Measurements from ENCODE around the gene ANGPTL1.

The ANGPTL1 gene

GRCh38 chr1:178870944-178871343 lies at the start of gene ANGPTL1:
TSS of gene ANGPTL1 (minus strand) at chr1:178871077. CDS start at chr1:178865776, 5,301 bp downstream.
- DNase-seq: no peak
- H3K4me3 Mint-ChIP-seq: no peak within 1 kb of the TSS
- H3K9me3 Mint-ChIP-seq: no peaks in the 10 kb centered on the region
- peaks cover 4% of the 10 kb centered on the region for H3K4me1 Mint-ChIP-seq
- H3K27me3 Mint-ChIP-seq: no peaks in the 10 kb centered on the region
- no peak for ATAC-seq
- peak within 1 kb of the TSS in 1 of 2 donors; percentile 26 for H3K27ac Mint-ChIP-seq

- H3K9me3 Mint-ChIP-seq: peaks cover 0 to 20% of the 10 kb centered on the region in 2 donors
- H3K4me3 Mint-ChIP-seq: no peak overlapping the region
- H3K27me3 Mint-ChIP-seq: no peaks in the 10 kb centered on the region
- DNase-seq (no peak), ATAC-seq (no peak)
- peaks cover 7% of the 10 kb centered on the region for H3K4me1 Mint-ChIP-seq
- no peak overlapping the region for H3K27ac Mint-ChIP-seq
Observed at GRCh38 chr1:178919581-178919980, 48.7 kb upstream of the ANGPTL1 start.

- Mint-ChIP-seq H3K4me3 (no peak overlapping the region), H3K27me3 (no peaks in the 10 kb centered on the region), H3K9me3 (peaks cover 0 to 15% of the 10 kb centered on the region in 2 donors), H3K27ac (no peak overlapping the region), H3K4me1 (peaks cover 10% of the 10 kb centered on the region)
- ATAC-seq: no peak
- no peak for DNase-seq
Observed at GRCh38 chr1:178918955-178919354, 48.1 kb upstream of the ANGPTL1 start.

- Mint-ChIP-seq H3K9me3 (peaks cover 0 to 9% of the 10 kb centered on the region in 2 donors), H3K4me1 (peaks cover 10% of the 10 kb centered on the region), H3K4me3 (no peak overlapping the region), H3K27ac (no peak overlapping the region), H3K27me3 (no peaks in the 10 kb centered on the region)
- DNase-seq: no peak
- ATAC-seq: no peak
Observed at GRCh38 chr1:178918308-178918707, 47.4 kb upstream of the ANGPTL1 start.

- H3K4me1 Mint-ChIP-seq: peaks cover 10% of the 10 kb centered on the region
- no peak overlapping the region for H3K27ac Mint-ChIP-seq
- ATAC-seq (no peak), DNase-seq (no peak)
- no peaks in the 10 kb centered on the region for H3K27me3 Mint-ChIP-seq
- H3K9me3 Mint-ChIP-seq: no peaks in the 10 kb centered on the region
- H3K4me3 Mint-ChIP-seq: no peak overlapping the region
Observed at GRCh38 chr1:178916448-178917174, 45.7 kb upstream of the ANGPTL1 start.

DNA sequence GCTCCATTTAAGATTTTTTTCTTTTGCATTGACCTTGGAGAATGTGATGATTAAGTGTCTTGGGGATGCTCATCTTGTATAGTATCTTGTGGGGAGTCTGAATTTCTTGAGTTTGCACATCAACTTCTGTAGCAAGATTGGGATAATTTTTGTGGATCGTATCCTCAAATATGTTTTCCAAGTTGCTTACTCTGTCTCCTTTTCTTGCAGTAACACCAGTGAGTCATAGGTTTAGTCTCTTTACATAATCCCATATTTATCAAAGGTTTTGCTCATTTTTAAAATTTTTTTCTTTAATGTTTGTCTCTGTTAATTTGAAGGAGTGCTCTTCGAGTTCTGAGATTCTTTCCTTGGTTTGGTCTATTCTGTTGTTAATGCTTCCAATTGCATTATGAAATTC lies 41.7 kb upstream of the ANGPTL1 start:
- no peaks in the 10 kb centered on the region for H3K27me3 Mint-ChIP-seq
- DNase-seq (no peak), ATAC-seq (no peak)
- H3K4me1 Mint-ChIP-seq: peaks cover 10% of the 10 kb centered on the region
- no peaks in the 10 kb centered on the region for H3K9me3 Mint-ChIP-seq
- H3K27ac Mint-ChIP-seq: no peak overlapping the region
- no peak overlapping the region for H3K4me3 Mint-ChIP-seq

DNA sequence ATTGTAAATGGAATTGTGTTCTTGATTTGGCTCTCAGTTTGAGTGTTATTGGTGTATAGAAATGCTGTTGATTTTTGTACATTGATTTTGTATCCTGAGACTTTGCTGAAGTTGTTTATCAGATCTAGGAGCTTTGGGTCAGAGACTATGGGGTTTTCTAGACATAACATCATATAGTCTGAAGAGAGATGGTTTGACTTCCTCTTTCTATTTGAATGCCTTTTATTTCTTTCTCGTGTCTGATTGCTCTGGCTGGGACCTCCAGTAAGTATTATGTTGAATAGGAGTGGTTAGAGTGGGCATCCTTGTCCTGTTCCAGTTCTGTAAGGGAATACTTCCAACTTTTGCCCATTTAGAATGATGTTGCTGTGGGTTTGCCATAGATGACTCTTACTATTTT lies 39.1 kb upstream of the ANGPTL1 start:
- Mint-ChIP-seq H3K27ac (peak overlapping the region in 1 of 2 donors; percentile 39), H3K27me3 (no peaks in the 10 kb centered on the region), H3K9me3 (no peaks in the 10 kb centered on the region), H3K4me1 (peaks cover 6% of the 10 kb centered on the region), H3K4me3 (no peak overlapping the region)
- no peak for DNase-seq
- ATAC-seq: no peak

DNA sequence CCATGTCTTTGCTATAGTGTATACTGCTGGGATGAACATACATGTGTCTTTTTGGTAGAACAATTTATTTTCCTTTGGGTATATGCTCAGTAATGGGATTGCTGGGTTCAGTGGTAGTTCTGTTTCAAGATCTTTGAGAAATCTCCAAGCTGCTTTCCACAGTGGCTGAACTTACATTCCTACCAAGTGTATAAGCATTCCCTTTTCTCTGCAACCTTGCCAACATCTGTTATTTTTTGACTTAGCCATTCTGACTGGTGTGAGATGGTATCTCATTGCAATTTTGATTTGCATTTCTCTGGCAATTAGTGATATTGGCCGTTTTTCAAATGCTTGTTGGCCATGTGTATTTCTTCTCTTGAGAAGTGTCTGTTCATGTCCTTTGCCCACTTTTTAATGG lies 37.5 kb upstream of the ANGPTL1 start:
- no peak for DNase-seq

GRCh38 chr1:178901482-178902125 lies 30.7 kb upstream of the ANGPTL1 start:
- H3K27ac Mint-ChIP-seq: no peak overlapping the region
- no peaks in the 10 kb centered on the region for H3K27me3 Mint-ChIP-seq
- ATAC-seq: no peak
- H3K4me3 Mint-ChIP-seq: no peak overlapping the region
- no peak for DNase-seq
- H3K4me1 Mint-ChIP-seq: peaks cover 10% of the 10 kb centered on the region
- H3K9me3 Mint-ChIP-seq: peaks cover 0 to 5% of the 10 kb centered on the region in 2 donors

More for the DNA sequence above, 37.5 kb upstream of the ANGPTL1 start:
- no peak for ATAC-seq
- Mint-ChIP-seq H3K4me3 (no peak overlapping the region), H3K27ac (no peak overlapping the region), H3K9me3 (peaks cover 0 to 5% of the 10 kb centered on the region in 2 donors), H3K4me1 (no peaks in the 10 kb centered on the region), H3K27me3 (no peaks in the 10 kb centered on the region)

- Mint-ChIP-seq H3K9me3 (peaks cover 9 to 11% of the 10 kb centered on the region in 2 donors), H3K4me1 (peaks cover 10% of the 10 kb centered on the region), H3K4me3 (peak overlapping the region in 1 of 2 donors; percentile 21), H3K27ac (peak overlapping the region in 1 of 2 donors; percentile 67), H3K27me3 (no peaks in the 10 kb centered on the region)
- ATAC-seq: no peak
- no peak for DNase-seq
Observed at GRCh38 chr1:178899402-178899801, 28.5 kb upstream of the ANGPTL1 start.

- H3K27ac Mint-ChIP-seq: no peak overlapping the region
- peaks cover 9 to 11% of the 10 kb centered on the region in 2 donors for H3K9me3 Mint-ChIP-seq
- ATAC-seq: peak; percentile 64
Observed at GRCh38 chr1:178898401-178898800, 27.5 kb upstream of the ANGPTL1 start.

GRCh38 chr1:178895928-178896327 lies 25.1 kb upstream of the ANGPTL1 start:
- H3K4me1 Mint-ChIP-seq: peaks cover 10% of the 10 kb centered on the region
- H3K27me3 Mint-ChIP-seq: no peaks in the 10 kb centered on the region
- H3K27ac Mint-ChIP-seq: no peak overlapping the region
- DNase-seq: no peak
- ATAC-seq: no peak
- no peak overlapping the region for H3K4me3 Mint-ChIP-seq
- H3K9me3 Mint-ChIP-seq: peaks cover 9 to 11% of the 10 kb centered on the region in 2 donors

More at GRCh38 chr1:178898401-178898800, 27.5 kb upstream of the ANGPTL1 start:
- DNase-seq: no peak
- no peak overlapping the region for H3K4me3 Mint-ChIP-seq
- no peaks in the 10 kb centered on the region for H3K27me3 Mint-ChIP-seq
- H3K4me1 Mint-ChIP-seq: peaks cover 10% of the 10 kb centered on the region

- DNase-seq: no peak
- no peak overlapping the region for H3K4me3 Mint-ChIP-seq
- H3K27me3 Mint-ChIP-seq: no peaks in the 10 kb centered on the region
- no peaks in the 10 kb centered on the region for H3K9me3 Mint-ChIP-seq
- ATAC-seq: no peak
- peak overlapping the region in 1 of 2 donors; percentile 50 for H3K27ac Mint-ChIP-seq
- H3K4me1 Mint-ChIP-seq: peaks cover 10% of the 10 kb centered on the region
Observed at GRCh38 chr1:178886551-178886950, 15.7 kb upstream of the ANGPTL1 start.

DNA sequence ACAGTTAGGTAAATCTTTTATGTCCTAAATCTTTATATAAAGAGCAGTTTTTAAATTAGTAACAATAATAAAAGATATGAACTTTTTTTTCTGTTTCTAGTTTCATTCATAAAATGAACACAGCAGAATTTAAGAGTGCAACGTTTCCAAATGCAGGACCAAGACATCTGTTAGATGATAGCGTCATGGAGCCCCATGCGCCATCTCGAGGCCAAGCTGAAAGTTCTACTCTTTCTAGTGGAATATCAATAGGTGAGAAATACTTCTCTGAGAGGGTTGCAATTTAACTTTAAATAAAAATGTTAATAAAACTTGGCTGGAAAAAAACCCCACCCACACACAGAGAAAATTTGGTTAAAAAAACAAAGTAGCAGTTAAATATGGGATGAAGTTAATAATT lies 15.0 kb upstream of the ANGPTL1 start:
- Mint-ChIP-seq H3K4me3 (no peak overlapping the region), H3K27me3 (no peaks in the 10 kb centered on the region), H3K27ac (no peak overlapping the region), H3K9me3 (no peaks in the 10 kb centered on the region), H3K4me1 (peaks cover 10% of the 10 kb centered on the region)
- no peak for ATAC-seq
- no peak for DNase-seq

DNA sequence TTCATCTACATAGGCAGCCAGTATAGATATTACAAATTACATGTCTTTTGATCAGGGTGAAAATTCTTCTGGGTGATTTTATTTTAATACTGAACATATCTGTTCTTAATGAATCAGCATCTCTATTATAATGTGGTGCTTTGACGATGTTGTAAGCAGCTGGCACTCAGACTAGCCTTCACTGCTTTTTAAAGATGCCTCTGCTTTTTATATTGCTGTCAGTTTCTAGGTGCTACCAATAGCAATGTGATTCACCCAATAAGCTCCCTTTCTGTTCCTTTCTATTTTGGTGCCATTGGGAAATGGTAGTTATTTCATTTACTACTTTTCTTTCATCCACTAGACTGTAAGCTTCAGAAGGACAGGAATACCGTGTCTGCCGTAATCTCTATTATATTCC lies 11.1 kb upstream of the ANGPTL1 start:
- Mint-ChIP-seq H3K4me1 (peaks cover 10% of the 10 kb centered on the region), H3K27me3 (no peaks in the 10 kb centered on the region), H3K9me3 (no peaks in the 10 kb centered on the region), H3K4me3 (no peak overlapping the region), H3K27ac (no peak overlapping the region)
- DNase-seq (no peak), ATAC-seq (no peak)

GRCh38 chr1:178877896-178878295 lies 7.0 kb upstream of the ANGPTL1 start:
- DNase-seq: no peak
- no peaks in the 10 kb centered on the region for H3K4me1 Mint-ChIP-seq
- no peaks in the 10 kb centered on the region for H3K9me3 Mint-ChIP-seq
- ATAC-seq: no peak
- no peaks in the 10 kb centered on the region for H3K27me3 Mint-ChIP-seq
- no peak overlapping the region for H3K4me3 Mint-ChIP-seq
- H3K27ac Mint-ChIP-seq: no peak overlapping the region
